GM19035 (cell line): ENCODE results near the gene PNPLA7.
"Not testable (repeated sequence)": the region's sequence is repeated elsewhere in the genome, so short reads cannot be mapped to it uniquely, and the experiment has no call there.

Experiments
- ATAC-seq: cut with Tn5 transposase; IDR thresholded peaks from one replicate; pipeline ENCODE4 v1.9.1; 2021; ENCODE audit not compliant: unreplicated experiment

PNPLA7 gene

GRCh38 chr9:137423514-137424291 is 126.5 kb downstream of the PNPLA7 start:
- ATAC-seq, result peak; percentile 36

DNA sequence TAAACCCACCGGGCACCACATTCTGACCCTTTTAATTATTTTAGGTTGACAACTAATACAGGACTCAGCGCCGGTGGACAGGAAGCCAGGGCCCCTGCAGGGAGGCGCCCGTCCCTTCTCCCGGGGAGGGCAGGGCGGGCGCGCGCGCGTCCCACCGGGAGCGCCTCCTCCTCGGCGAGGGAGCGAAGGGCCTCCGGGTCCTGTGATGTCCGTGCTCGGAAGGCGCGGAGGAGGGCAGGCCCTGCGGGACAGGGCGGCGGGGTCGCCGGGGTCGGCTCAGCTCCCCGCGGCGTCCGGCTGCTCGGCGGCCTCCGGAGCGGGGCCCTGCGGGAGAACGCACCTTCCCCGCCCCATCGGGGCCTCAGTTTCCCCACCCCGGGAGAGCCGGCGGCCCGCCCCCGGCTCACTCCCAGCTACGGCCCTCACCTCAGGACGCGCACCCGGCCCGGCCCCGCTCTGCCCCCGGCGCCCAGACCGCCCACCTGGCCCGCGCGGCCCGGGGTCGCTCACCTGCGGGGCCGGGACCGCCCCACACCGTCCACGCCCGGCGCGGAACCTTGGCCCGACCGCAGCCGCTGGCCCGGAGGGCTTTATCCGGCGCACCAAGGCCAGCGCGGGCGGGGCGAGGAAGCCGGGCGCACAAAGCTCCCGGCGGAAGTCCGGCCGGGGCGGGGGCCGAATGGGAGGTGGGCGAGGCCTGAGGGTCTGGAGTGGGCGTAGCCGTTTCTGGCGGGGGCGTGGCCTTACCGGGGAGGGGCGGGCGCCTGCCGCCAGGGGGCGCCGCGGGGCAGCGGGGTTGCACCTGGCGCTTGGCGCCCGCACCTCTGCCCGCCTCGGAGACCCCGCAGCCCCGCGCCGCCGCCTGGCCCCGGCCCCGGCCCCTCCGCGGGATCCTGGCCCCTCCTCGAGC is 127.3 kb downstream of the PNPLA7 start, which contains the start of the genes EXD3 and NOXA1:
TSS of gene EXD3 (minus strand) at position 559 of the 910 bp plus-strand sequence. CDS start 27,805 bp downstream, outside the sequence.
TSS of gene NOXA1 (plus strand) at position 790 of the 910 bp plus-strand sequence. CDS start 137 bp downstream, outside the sequence.
- peak; percentile 85 for ATAC-seq

DNA sequence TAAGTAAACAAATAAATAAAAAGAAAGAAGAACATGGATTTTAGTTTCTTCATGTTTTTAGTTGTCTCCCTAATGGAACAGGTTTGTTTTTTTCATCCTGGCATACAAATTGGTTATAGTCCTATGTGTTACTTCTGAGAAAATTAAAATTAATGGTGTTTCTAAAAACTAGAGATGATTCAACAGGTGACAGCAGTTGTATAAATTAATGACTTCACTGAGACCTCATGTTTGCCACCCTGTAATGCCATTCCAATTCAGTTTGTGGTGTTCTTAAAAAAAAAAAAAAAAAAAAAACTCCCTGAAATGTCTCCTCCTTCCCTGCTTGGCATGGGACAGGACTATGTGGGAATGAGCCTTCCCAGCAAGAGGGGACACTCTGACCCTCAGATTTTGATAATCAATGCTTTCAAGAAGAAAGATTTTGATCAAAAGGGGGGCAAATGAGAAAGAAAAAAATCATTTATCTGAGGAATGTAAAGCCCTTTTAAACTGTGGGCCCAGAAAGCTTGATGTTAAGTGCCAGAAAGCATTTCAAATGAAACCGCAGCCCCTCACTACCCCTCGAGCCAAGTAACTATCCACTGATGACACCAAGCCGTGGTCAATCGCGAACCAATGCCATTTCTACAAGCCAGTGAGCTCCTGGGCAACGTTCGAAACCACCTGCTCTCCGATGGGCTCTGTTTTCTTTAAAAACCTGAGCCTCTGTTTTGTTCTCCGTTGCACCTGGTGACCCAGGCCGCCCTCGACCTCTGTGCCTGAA is 128.2 kb downstream of the PNPLA7 start:
- ATAC-seq, result no peak

DNA sequence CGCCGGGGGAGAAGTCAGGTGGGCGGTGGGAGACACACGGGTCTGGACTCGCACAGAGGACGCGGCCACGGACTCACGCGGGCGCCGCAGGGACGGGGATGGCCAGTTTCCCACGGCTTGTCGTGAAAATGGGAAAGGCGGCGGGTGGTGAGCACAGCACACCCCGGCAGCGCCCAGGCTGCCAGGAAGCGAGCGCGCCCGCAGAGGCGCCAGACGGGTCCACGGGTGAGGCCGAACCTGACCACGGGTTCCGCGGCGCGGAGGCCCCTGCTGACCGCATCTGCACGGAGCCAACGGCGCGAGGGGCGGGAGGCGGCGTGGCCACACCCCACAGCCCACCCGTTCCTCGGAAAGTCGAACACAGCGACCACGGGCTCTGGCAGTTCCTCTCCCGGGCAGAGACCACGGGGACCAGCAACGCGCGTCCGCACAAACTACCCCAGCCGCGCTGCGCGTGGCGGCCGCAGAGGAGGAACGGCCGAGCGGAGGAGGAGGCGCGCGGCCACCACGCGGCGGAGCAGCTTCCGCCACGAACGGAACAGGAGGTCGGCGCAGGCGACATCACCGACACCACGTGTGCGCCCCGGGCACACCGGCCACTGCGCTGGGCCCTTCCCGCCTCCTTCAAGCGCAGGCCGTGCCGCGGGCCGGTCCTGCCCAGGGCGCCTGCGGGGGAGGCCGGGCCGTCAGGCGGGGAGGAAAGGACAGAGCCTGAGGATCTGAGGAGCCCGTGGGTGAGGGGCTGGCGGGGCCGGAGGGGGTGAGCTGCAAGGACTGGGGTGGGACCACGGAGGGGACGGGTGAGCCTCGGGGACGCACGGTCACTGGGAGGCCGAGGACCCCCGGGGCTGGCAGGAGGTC is 132.8 kb downstream of the PNPLA7 start:
- ATAC-seq, result no peak

- no peak for ATAC-seq
These were observed 133.5 kb downstream of the PNPLA7 start for GRCh38 chr9:137416563-137417151.

- ATAC-seq, result no peak
These were observed 134.1 kb downstream of the PNPLA7 start for GRCh38 chr9:137416006-137416562.

- ATAC-seq, result no peak
These were observed 134.8 kb downstream of the PNPLA7 start for GRCh38 chr9:137415451-137415850.

GRCh38 chr9:137412431-137412830 is 137.8 kb downstream of the PNPLA7 start:
- ATAC-seq, result no peak

- no peak for ATAC-seq
These were observed 138.4 kb downstream of the PNPLA7 start for GRCh38 chr9:137411645-137412380.

- no peak for ATAC-seq
These were observed 138.9 kb downstream of the PNPLA7 start for GRCh38 chr9:137411260-137411644.

GRCh38 chr9:137410891-137411249 is 139.3 kb downstream of the PNPLA7 start:
- no peak for ATAC-seq

GRCh38 chr9:137410236-137410890 is 139.8 kb downstream of the PNPLA7 start:
- ATAC-seq, result not testable (repeated sequence)
